Ovary (tissue), 1 donor: Measurements from ENCODE around the gene NAV2.

Source experiments
- EP300 ChIP-seq: sonication (generic); formaldehyde crosslinking; IDR thresholded peaks from one replicate; pipeline ENCODE4 v1.6.1; 2017; ENCODE audit warnings: antibody characterized with exemption
- POLR2A ChIP-seq: fragments of 450-650 bp; IDR thresholded peaks from one replicate; pipeline ENCODE4 v1.6.1; 2017; ENCODE audit warnings: antibody characterized with exemption, mild to moderate bottlenecking, moderate library complexity

- TF ChIP-seq EP300 (no peak), POLR2A (no peak)
These were observed 88.3 kb downstream of the NAV2 start for GRCh38 chr11:19800714-19801519.
